ENCODE data around the gene GSK3B. TPM values are rescaled to one million over a fixed set of nuclear protein-coding genes. Genes with fewer than 3 reads are reported as not detected.

The GSK3B gene
- total and polyA plus RNA-seq, 2 donors (not counting 3 experiments of a cell fraction or from before 2014, with no cell fraction given): 22.1 to 50.1 TPM

DNA sequence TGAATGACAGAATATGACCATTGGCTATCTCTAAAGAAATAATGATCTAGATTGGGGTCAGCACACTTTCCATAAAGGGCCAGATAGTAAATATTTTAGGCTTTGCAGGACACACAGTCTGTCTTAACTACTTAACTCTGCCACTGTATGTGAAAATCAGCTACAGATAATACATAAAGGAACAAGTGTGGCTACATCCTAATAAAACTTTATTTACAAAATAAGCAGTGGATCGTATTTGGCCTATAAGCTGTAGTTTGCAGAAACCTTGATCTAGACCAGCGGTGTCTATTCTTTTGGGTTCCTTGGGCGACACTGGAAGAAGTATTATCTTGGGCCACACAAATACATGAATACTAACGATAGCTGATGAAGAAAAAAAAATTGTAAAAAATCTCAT lies 27.6 kb downstream of the GSK3B start:
- FAIRE-seq (no peak), DNase-seq (ENCODE audit: low read depth, low spot score) (no peak)
- H3K27me3 ChIP-seq (ENCODE audit: control insufficient read depth in 2 of 2, insufficient read depth in 2 of 2, low read length in 2 of 2): no peaks in the 10 kb centered on the region
- H3K4me1 ChIP-seq (ENCODE audit: control insufficient read depth, extremely low read depth, insufficient read depth, low read length): no peaks in the 10 kb centered on the region
- peaks cover 96% of the 10 kb centered on the region for H3K79me2 ChIP-seq (ENCODE audit: control insufficient read depth, insufficient read depth, low read length)
- H3K36me3 ChIP-seq (ENCODE audit: control insufficient read depth in 2 of 2, extremely low read depth in 1 of 2, insufficient read depth in 2 of 2, low read length in 2 of 2): no peaks in the 10 kb centered on the region
- no TSS peak for BruUV-seq (replicated peaks)
- H3K9ac ChIP-seq (replicated peaks; ENCODE audit: extremely low read depth, insufficient read depth, low read length): no peak overlapping the region
- dilution Hi-C loops (cut with MboI; ENCODE audit: extremely low pct_ligation_motif_present, low sequenced_read_pairs): no loop called here
- H3K9me1 ChIP-seq (replicated peaks; ENCODE audit: control insufficient read depth, extremely low read depth, insufficient read depth, low read length): no peaks in the 10 kb centered on the region
- TF ChIP-seq, protein P1, sequence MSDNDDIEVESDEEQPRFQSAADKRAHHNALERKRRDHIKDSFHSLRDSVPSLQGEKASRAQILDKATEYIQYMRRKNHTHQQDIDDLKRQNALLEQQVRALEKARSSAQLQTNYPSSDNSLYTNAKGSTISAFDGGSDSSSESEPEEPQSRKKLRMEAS (IDR thresholded peaks at IDR 0.05; ENCODE audit: insufficient read depth, insufficient read length): no peak
- TF ChIP-seq, protein P2, sequence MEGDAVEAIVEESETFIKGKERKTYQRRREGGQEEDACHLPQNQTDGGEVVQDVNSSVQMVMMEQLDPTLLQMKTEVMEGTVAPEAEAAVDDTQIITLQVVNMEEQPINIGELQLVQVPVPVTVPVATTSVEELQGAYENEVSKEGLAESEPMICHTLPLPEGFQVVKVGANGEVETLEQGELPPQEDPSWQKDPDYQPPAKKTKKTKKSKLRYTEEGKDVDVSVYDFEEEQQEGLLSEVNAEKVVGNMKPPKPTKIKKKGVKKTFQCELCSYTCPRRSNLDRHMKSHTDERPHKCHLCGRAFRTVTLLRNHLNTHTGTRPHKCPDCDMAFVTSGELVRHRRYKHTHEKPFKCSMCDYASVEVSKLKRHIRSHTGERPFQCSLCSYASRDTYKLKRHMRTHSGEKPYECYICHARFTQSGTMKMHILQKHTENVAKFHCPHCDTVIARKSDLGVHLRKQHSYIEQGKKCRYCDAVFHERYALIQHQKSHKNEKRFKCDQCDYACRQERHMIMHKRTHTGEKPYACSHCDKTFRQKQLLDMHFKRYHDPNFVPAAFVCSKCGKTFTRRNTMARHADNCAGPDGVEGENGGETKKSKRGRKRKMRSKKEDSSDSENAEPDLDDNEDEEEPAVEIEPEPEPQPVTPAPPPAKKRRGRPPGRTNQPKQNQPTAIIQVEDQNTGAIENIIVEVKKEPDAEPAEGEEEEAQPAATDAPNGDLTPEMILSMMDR (IDR thresholded peaks at IDR 0.05; ENCODE audit: extremely low read depth in 1 of 2, insufficient read depth in 1 of 2, low read depth in 1 of 2, low read length in 2 of 2): no peak
- TF ChIP-seq MYC (IDR thresholded peaks at IDR 0.05; ENCODE audit: low read depth, low read length) (no peak), EZH2 (IDR thresholded peaks at IDR 0.05; ENCODE audit: borderline replicate concordance, low read depth, low read length, severe bottlenecking) (no peak), POLR2AphosphoS5 (IDR thresholded peaks at IDR 0.05; ENCODE audit: insufficient read depth, low read depth, low read length) (no peak), POLR2A (IDR thresholded peaks at IDR 0.05; ENCODE audit: low read depth, low read length) (no peak), GATA2 (IDR thresholded peaks at IDR 0.05; ENCODE audit: insufficient read depth, insufficient read length, low read depth, low read length) (no peak), JUN (IDR thresholded peaks at IDR 0.05; ENCODE audit: borderline replicate concordance, insufficient read depth, insufficient read length, low read depth) (no peak), FOS (IDR thresholded peaks at IDR 0.05; ENCODE audit: borderline replicate concordance, insufficient read depth, low read length) (no peak)
- POLR2A ChIA-PET: no interaction called here
- no peak overlapping the region for H3K4me2 ChIP-seq (ENCODE audit: insufficient read depth, low read length)
- no peak overlapping the region for H2AFZ ChIP-seq (ENCODE audit: low read depth, low read length)
- no peaks in the 10 kb centered on the region for H3K9me3 ChIP-seq (replicated peaks; ENCODE audit: control insufficient read depth, insufficient read depth, low read length)
- peaks cover 28% of the 10 kb centered on the region for H4K20me1 ChIP-seq (replicated peaks; ENCODE audit: control insufficient read depth, extremely low read depth, insufficient read depth, low read length)
- H3K27ac ChIP-seq (ENCODE audit: insufficient read depth, low read depth, low read length): no peak overlapping the region
- H3K4me3 ChIP-seq (replicated peaks in 1 of 3; ENCODE audit: insufficient read depth in 1 of 3, low read depth in 1 of 3, low read length in 3 of 3): no peak overlapping the region
- CTCF ChIA-PET: interaction anchor here (1.3 to 1.4 kb wide), 2 partner anchors 9 to 25 kb away, joined by 3 to 5 read pairs; no protein-coding TSS in a partner anchor
- intact Hi-C loops (cut with micrococcal nuclease): no loop called here
